Natural killer cell treated with Interleukin-12 subunit alpha and Interleukin-12 subunit beta and Interleukin-15 and Interleukin-18, amount 100 ng/mL, for 72 hours (primary cell): Measurements from ENCODE around the gene ELMOD3. TPM values are rescaled to one million over a fixed set of nuclear protein-coding genes. Genes with fewer than 3 reads are reported as not detected.
"Not testable (repeated sequence)": the region's sequence is repeated elsewhere in the genome, so short reads cannot be mapped to it uniquely, and the experiment has no call there.

Source experiments
- ATAC-seq, 2 donors: fragments of 150-1000 bp; cut with Tn5 transposase in 1 of 2; sonication (Bioruptor Pico), chemical (Tn5 transposase) in 1 of 2; 2 replicates each; pipeline ENCODE4 v1.10.0; 2021
- DNase-seq: peaks from one replicate; pipeline ENCODE4 v3.0.0; 2022; ENCODE audit warnings: low spot score
- H3K27ac Mint-ChIP-seq, 2 donors: 1 replicate in 1 of 2; 2 replicates in 1 of 2; pipeline ENCODE4 v1.8.0; 2022; ENCODE audit warnings: mixed read lengths in 2 of 2, mild to moderate bottlenecking in 1 of 2, moderate library complexity in 1 of 2
- H3K27me3 Mint-ChIP-seq, 2 donors: 1 replicate in 1 of 2; 2 replicates in 1 of 2; pipeline ENCODE4 v1.8.0; 2022; ENCODE audit warnings: mixed read lengths in 2 of 2
- H3K36me3 Mint-ChIP-seq: one replicate; pipeline ENCODE4 v1.8.0; 2022; ENCODE audit warnings: mixed read lengths
- H3K4me1 Mint-ChIP-seq, 2 donors: 1 replicate in 1 of 2; 2 replicates in 1 of 2; pipeline ENCODE4 v1.8.0; 2022; ENCODE audit warnings: low read depth in 2 of 2, mixed read lengths in 2 of 2, mild to moderate bottlenecking in 1 of 2
- H3K4me3 Mint-ChIP-seq: one replicate; pipeline ENCODE4 v1.8.0; 2022; ENCODE audit warnings: mixed read lengths
- H3K9me3 Mint-ChIP-seq: 2 replicates; pipeline ENCODE4 v1.8.0; 2022; ENCODE audit warnings: mixed read lengths
- total RNA-seq, 2 donors: library from RNA; stranded (reverse); gene quantifications; one replicate each; pipeline ENCODE4 v1.2.3, GENCODE V29; 2022

The ELMOD3 gene
- total RNA-seq, 2 donors from 2014 or later, result 19.8 to 19.9 TPM

DNA sequence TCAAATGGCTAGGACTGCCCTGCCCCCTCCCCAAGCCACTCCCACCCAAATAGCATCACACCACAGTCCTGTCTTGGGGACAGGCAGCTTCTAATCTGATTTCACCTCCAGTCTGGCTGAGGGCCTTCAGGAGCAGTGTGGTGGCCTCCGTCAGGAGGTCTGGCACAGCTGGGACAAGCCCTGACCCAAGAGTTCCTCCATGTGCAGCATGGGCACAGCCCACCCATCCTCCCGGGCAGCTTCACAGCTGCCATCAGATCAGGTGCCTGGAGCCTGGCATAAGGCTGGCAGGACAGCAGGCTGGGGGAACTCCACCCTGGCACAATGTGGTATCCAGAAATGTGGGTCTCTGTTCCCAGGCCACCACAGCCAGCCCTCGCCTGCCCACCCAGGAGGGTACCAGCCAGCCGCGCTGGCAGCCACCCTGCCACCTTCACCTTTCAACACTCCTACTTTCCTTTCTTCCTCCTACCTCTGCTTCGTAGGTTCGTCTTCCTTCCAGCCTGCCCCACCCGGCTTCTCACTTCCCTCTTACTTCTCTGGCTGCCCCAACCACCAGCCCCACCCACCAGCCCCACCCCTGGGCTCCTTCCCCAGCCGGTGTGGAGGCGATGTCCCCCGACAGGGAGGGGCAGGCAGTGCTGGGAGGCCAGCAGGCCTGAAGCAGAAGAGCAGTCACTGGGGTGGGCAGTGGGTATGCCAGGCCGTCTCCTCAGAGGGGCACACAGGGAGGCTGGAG, 55.4 kb downstream of the ELMOD3 start, which contains the start of gene CAPG:
Gene CAPG (minus strand): TSS at position 522 of the 739 bp plus-strand sequence. CDS start 8,221 bp downstream, outside the sequence.
- Mint-ChIP-seq H3K27ac (peak within 1 kb of the TSS in 1 of 2 donors; percentile 54), H3K9me3 (no peaks in the 10 kb centered on the region), H3K36me3 (no peaks in the 10 kb centered on the region), H3K27me3 (peaks cover 6 to 9% of the 10 kb centered on the region in 2 donors), H3K4me1 (peaks cover 45 to 55% of the 10 kb centered on the region in 2 donors), H3K4me3 (peak within 1 kb of the TSS; percentile 77)
- ATAC-seq, result peak in 1 of 2 donors; percentile 12
- DNase-seq, result no peak

DNA sequence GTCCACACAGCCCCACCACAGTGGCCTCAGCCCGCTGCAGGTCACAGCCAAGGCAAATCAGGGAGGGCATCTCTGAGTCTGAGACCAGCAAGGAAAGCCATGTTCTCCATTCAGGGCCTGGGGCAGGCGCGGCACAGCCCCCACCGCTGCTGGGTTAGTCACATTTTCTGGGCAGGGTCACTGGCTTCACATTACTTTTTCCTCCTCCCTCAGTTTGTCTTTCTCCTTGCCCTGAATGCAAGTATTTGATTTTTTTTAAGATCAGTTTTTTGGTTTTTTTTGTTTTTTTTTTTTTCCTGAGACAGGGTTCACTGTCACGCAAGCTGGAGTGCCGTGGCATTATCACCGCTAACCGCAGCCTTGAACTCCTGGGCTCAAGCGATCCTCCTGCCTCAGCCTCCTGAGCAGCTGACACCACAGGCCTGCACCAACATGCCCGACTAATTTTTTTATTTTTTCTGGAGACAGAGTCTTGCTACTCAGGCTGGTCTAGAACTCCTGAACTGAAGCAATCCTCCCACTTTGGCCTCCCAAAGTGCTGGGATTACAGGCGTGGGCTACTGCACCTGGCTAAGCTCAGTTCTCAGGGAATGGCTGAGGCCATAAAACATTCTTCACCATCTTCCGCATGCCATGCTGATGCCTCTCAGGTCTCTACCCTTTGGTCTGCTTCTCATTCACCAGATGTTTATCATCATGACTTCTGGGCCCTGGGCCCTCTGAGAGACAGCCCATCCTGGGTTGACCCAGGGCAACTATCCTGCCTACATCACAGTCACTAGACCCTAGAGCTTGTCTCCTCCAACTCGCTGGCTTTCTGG, 56.2 kb downstream of the ELMOD3 start:
- no peaks in the 10 kb centered on the region for H3K36me3 Mint-ChIP-seq
- peaks cover 44 to 53% of the 10 kb centered on the region in 2 donors for H3K4me1 Mint-ChIP-seq
- ATAC-seq (no peak), DNase-seq (no peak)
- peak overlapping the region; percentile 77 for H3K4me3 Mint-ChIP-seq
- H3K9me3 Mint-ChIP-seq, result no peaks in the 10 kb centered on the region
- H3K27me3 Mint-ChIP-seq, result peaks cover 6 to 12% of the 10 kb centered on the region in 2 donors
- peak overlapping the region in 1 of 2 donors; percentile 54 for H3K27ac Mint-ChIP-seq

DNA sequence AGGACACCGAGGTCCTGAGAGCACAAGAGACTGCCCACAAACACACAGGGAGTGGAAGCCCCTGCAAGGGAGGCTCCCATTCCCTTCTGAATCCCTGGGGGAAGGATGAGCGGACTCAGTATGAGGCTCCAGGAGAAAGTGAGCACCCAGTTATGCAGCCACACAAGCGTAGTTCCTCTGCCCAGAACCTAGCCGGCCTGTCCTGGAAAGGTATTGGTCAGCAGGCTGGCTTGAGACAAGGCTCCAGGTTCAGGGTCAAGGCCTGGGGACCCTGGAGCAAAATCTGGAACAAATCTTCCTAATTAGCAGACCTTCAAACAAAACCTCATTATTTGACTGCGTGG, 56.8 kb downstream of the ELMOD3 start:
- Mint-ChIP-seq H3K27me3 (peaks cover 6 to 12% of the 10 kb centered on the region in 2 donors), H3K4me3 (peak overlapping the region; percentile 44), H3K4me1 (peaks cover 42 to 49% of the 10 kb centered on the region in 2 donors), H3K27ac (peak overlapping the region in 1 of 2 donors; percentile 54), H3K9me3 (no peaks in the 10 kb centered on the region), H3K36me3 (no peaks in the 10 kb centered on the region)
- no peak for DNase-seq
- ATAC-seq, result no peak

DNA sequence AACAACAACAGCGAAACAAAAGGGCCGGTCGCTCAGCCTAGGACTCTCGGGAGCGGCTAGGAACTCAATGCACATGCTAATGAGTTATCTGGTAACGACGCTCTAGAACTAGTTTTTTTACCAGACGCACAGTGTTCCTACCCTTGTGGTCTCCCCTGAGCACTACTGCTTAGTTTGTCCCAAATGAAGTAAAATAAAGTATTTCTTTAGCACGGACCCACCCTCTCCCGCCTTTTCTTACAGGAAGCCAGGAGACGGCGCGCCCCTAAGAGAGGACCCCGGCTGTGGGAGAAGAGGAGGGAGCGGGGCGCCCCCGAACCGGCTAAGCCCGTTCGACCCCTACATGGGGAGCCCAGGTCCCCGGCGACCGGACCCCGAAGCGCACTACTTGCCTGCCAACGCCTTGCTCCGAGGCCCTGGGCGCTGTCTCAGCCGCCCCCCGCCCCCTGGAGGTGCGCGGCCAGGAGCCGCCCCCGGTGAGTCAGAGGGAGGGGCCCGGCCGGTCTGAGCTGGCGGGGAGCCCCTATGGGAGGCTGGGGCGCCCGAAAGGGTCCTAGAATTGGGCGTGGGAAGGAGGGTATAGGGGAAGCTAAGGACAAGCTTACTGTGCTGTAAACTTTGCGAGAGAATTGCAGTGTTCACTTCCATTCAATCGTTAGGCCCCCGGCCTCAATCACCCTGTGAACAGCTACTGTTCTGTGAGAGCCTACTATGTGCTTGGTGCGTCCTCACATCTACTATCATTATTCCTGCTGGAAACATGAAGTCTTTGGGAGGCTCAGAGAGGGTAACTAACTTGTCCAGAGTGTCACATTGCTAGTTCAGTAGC, 59.2 kb downstream of the ELMOD3 start:
- H3K4me1 Mint-ChIP-seq, result peaks cover 32 to 37% of the 10 kb centered on the region in 2 donors
- no peaks in the 10 kb centered on the region for H3K9me3 Mint-ChIP-seq
- DNase-seq (no peak), ATAC-seq (peak in 1 of 2 donors; percentile 35)
- H3K27ac Mint-ChIP-seq, result no peak overlapping the region
- H3K36me3 Mint-ChIP-seq, result no peaks in the 10 kb centered on the region
- H3K27me3 Mint-ChIP-seq, result peaks cover 6 to 9% of the 10 kb centered on the region in 2 donors
- peak overlapping the region; percentile 75 for H3K4me3 Mint-ChIP-seq

DNA sequence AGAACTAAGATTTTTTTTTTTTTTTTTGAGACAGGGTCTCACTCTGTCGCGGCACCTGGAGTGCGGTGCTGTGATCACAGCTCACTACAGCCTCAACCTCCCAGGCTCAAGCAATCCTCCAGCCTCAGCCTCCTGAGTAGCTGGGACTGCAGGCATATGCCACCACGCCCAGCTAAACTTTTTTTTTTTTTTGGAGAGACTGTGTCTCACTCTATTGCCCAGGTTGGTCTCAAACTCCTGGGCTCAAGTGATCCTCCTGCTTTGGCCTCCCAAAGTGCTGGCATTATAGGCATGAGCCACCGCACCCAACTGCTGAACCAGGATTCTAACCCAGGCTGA, 59.8 kb downstream of the ELMOD3 start:
- not testable (repeated sequence) for H3K27ac Mint-ChIP-seq, H3K9me3 Mint-ChIP-seq, DNase-seq, H3K27me3 Mint-ChIP-seq, H3K36me3 Mint-ChIP-seq, H3K4me3 Mint-ChIP-seq, ATAC-seq
- peaks cover 34 to 39% of the 10 kb centered on the region in 2 donors for H3K4me1 Mint-ChIP-seq

DNA sequence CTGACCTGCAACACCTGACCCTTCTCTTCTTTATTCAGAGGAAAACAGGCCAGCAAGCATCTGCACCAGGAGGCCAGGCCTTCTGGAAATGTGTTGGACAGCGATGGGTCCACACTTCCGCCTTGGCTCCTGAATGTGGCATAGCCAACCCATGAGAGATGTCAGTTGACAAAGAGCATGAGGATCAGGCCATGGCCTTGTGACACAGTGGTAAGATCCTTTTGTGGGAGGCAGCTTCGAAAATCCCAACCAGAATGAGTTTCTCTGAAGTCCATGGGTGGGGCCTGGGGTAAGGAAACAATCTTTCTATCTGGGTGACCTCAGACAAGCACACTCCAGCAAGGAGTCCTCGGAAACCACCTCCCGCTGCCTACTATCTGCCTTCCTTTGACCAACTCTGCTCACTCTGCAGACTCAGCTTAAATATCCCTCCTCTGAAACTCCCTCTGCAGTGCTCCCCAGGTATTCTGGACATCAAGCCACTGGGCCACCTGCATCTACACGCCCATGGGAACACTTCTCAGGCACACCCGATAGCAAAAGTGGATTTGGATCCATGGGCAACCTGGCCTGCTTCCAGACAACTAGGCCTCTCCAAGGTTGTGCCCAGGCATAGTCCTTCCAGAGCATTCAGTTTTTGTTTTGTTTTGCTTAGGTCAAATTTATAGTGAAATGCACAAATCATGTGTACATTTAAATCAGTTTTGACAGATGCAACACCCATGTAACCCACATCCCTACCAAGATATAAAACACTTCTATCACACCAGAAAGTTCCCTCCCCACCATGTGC, 60.4 kb downstream of the ELMOD3 start:
- ATAC-seq, result no peak
- no peak for DNase-seq
- Mint-ChIP-seq H3K4me3 (peak overlapping the region; percentile 0), H3K9me3 (no peaks in the 10 kb centered on the region), H3K36me3 (no peaks in the 10 kb centered on the region), H3K27me3 (peaks cover 6 to 9% of the 10 kb centered on the region in 2 donors), H3K27ac (peak overlapping the region in 1 of 2 donors; percentile 29), H3K4me1 (peaks cover 34 to 37% of the 10 kb centered on the region in 2 donors)

DNA sequence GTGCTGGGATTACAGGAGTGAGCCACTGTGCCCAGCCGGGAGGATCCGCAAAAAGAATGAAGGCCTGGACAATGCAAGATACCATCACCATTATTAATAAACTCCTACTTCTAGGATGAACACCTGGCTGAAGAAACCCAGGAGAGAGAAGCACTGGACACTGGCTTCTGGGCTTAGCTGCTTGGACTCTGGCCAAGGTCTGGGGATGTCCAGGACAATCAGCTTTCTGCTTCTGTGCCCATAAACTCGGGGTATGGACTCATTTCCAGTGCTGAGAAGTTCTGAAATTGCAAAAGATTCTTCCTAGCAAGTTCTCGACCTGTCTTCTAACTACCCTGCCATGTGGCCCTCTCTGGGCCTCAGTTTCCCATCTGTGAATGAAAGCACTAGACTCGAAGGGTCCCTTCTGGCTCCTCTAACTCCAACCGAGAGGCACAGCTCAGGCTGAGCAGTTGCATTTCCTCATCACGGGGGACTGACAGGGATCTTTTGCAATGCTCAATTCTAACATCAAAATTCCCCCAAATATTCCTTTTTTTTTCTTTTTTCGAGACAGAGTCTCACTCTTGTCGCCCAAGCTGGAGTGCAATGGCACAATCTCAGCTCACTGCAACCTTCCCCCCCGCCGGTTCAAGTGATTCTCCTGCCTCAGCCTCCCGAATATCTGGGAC, 61.5 kb downstream of the ELMOD3 start:
- no peak overlapping the region for H3K27ac Mint-ChIP-seq
- DNase-seq, result no peak
- no peaks in the 10 kb centered on the region for H3K9me3 Mint-ChIP-seq
- no peaks in the 10 kb centered on the region for H3K36me3 Mint-ChIP-seq
- no peak for ATAC-seq
- H3K27me3 Mint-ChIP-seq, result peaks cover 3 to 8% of the 10 kb centered on the region in 2 donors
- H3K4me3 Mint-ChIP-seq, result no peak overlapping the region
- peaks cover 34 to 35% of the 10 kb centered on the region in 2 donors for H3K4me1 Mint-ChIP-seq

DNA sequence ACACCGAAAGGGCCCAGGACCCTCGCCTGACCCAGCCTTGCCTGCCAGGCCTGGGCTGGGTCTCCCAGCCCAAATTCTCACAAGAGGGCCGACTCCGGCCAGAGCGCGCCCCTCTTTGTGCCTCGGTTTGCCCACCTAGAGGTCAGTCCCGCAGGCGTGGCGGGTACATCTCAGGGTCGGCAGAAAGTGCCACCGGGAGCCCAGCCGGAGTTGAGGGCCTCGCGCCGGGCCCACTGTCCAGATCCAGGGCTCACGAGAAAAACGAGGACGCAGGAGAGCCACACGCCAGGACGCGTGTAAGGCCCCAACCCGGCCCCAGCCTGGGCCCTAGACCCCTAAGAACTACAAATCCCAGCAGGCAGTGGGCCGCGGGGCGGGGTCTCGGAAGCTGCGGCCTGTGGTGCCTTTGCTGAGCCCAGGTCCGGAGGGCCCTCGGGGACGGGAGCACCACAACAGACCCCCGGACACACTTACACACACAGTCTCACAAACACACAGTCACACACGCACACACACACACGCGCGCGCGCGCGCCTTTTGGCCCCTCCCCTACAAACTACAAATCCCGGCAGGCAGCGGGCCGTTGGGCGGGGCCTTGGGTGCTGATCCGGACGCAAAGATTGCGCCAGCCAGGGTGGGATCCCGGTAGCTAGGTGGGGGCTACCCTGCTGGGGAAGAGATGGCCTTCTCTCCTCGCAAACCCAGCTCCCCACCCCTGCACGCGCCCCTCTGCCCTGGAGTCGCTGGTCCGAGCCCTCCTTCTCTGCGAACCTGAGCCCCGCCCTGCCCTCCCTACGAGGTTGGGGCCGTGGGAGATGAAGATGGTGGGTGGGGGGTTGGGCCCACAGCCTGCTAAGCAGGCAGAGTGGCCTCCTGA, 63.8 kb downstream of the ELMOD3 start, which contains the start of gene SH2D6:
Gene SH2D6 (plus strand): TSS at position 583 of the 877 bp plus-strand sequence. CDS start 10,752 bp downstream, outside the sequence.
- no peaks in the 10 kb centered on the region for H3K9me3 Mint-ChIP-seq
- peak within 1 kb of the TSS; percentile 93 to 95 for H3K27ac Mint-ChIP-seq
- ATAC-seq, result peak; percentile 91 to 92
- H3K4me3 Mint-ChIP-seq, result peak within 1 kb of the TSS; percentile 96
- peaks cover 0 to 6% of the 10 kb centered on the region in 2 donors for H3K27me3 Mint-ChIP-seq
- H3K4me1 Mint-ChIP-seq, result peaks cover 38 to 41% of the 10 kb centered on the region in 2 donors
- peak; percentile 85 for DNase-seq
- no peaks in the 10 kb centered on the region for H3K36me3 Mint-ChIP-seq

DNA sequence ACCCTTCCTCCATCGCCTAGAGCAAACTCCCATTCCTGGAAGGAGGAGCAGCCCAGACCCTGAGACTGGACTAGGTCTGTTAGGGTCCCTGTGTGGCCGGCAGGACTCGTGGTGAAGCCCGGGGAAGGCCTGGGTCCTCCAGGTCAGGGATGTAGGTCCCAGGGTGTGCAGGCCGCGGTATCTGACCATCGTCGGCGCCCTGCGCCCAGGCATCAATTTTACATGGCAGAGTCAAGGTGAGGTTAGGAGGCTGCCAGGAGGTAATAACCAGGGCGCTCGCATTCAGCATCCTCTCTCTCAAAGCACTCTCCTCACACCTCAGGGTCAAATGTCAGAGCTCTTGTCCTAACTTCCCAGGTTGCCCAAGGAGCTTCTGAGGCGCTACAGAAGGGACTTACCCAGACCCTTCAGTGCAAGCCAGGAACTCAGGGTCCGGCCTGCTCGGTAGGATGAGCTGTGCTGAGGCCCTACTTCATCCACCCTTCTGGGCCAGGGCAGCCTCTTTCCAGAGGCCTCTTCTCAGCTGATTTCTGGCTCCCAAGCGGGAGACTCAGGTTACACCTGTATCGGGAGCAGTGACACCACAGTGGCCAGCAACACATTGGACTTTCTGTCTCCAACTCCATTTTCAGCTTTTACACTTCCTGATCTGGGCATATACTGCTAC, 64.6 kb downstream of the ELMOD3 start:
- Mint-ChIP-seq H3K36me3 (no peaks in the 10 kb centered on the region), H3K4me3 (peak overlapping the region; percentile 96), H3K27me3 (peaks cover 0 to 3% of the 10 kb centered on the region in 2 donors), H3K4me1 (peaks cover 34 to 37% of the 10 kb centered on the region in 2 donors), H3K9me3 (no peaks in the 10 kb centered on the region), H3K27ac (peak overlapping the region; percentile 93 to 95)
- ATAC-seq, result no peak
- no peak for DNase-seq

DNA sequence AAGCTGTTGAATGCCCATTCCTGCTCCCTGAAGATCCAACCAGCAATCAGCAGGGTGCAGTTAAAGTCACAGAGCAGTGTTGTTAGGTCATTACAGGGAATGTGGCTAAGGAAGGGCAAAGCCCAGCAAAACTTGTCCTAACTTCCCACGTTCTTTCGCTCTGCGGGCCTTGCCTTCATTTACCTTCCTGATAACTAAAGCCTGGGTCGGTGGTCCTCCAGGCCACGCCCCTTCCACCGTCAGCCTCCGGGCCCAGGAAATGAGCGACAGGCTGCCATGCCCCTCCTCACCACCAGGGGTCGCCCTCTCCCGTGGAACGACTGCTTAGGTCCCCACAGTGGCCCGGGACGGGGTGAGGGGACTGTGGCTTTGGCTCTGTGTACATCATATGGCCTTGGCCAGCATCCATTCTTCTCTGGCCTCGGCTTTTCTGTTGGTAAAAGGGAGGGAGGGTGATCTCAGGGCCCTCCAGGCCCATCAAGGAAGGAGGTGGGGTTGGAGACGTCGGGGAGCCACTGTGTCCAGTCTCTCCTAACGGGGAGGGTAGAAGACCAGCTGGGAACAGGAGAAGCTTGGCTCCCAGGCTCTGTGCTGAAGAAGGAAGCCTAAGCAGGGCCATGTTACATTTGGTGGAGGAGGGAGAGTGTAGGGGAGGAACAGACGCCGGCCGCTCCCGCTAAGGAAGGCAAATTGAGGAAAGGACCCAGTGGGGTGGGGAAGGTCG, 66.1 kb downstream of the ELMOD3 start:
- Mint-ChIP-seq H3K9me3 (no peaks in the 10 kb centered on the region), H3K4me3 (peak overlapping the region; percentile 64), H3K4me1 (peaks cover 25 to 28% of the 10 kb centered on the region in 2 donors), H3K27ac (peak overlapping the region; percentile 80 to 93), H3K27me3 (no peaks in the 10 kb centered on the region), H3K36me3 (no peaks in the 10 kb centered on the region)
- peak; percentile 88 for DNase-seq
- ATAC-seq, result peak; percentile 81 to 83
